Left ventricle myocardium superior (tissue), 1 donor: ENCODE measurements around the gene XK. TPM values are rescaled to one million over a fixed set of nuclear protein-coding genes. Genes with fewer than 3 reads are reported as not detected.
"Not testable (repeated sequence)": the region's sequence is repeated elsewhere in the genome, so short reads cannot be mapped to it uniquely, and the experiment has no call there.

Source experiments
- ATAC-seq: fragments of 200-7000 bp; cut with Tn5 transposase; one replicate; pipeline ENCODE4 v1.9.1; 2020; ENCODE audit warnings: mild to moderate bottlenecking, moderate library complexity
- DNase-seq: peaks from one replicate; pipeline ENCODE4 v3.0.0-alpha.2; 2020
- intact Hi-C: fragments of 100-400 bp; cut with micrococcal nuclease; formaldehyde crosslinking; loops from one replicate; pipeline ENCODE4 v1.11.0; 2022
- long read RNA-seq: library from polyadenylated mRNA; unstranded; transcript quantifications from one replicate; pipeline ENCODE4 v2.0.0, GENCODE V29; 2021
- total RNA-seq: library from RNA; stranded (reverse); fragmentation: NEBNext Ultra II Directional; extraction: Animal tissue kit (Norgen Biotek cat#: 25700); gene quantifications from one replicate; pipeline ENCODE4 v1.2.1, GENCODE V29; 2021
- donor health status: DM: no; HTN: yes; CAD: no; lungs with severe emphysema.

The XK gene
- 8.7 TPM for total RNA-seq
- long read RNA-seq, full-length matches to known transcripts = 4 of 8 reads
- long read RNA-seq, partial matches to known transcripts = 3 of 8 reads
- long read RNA-seq, other reads (novel, unspliced or antisense) = 1 of 8 reads

DNA sequence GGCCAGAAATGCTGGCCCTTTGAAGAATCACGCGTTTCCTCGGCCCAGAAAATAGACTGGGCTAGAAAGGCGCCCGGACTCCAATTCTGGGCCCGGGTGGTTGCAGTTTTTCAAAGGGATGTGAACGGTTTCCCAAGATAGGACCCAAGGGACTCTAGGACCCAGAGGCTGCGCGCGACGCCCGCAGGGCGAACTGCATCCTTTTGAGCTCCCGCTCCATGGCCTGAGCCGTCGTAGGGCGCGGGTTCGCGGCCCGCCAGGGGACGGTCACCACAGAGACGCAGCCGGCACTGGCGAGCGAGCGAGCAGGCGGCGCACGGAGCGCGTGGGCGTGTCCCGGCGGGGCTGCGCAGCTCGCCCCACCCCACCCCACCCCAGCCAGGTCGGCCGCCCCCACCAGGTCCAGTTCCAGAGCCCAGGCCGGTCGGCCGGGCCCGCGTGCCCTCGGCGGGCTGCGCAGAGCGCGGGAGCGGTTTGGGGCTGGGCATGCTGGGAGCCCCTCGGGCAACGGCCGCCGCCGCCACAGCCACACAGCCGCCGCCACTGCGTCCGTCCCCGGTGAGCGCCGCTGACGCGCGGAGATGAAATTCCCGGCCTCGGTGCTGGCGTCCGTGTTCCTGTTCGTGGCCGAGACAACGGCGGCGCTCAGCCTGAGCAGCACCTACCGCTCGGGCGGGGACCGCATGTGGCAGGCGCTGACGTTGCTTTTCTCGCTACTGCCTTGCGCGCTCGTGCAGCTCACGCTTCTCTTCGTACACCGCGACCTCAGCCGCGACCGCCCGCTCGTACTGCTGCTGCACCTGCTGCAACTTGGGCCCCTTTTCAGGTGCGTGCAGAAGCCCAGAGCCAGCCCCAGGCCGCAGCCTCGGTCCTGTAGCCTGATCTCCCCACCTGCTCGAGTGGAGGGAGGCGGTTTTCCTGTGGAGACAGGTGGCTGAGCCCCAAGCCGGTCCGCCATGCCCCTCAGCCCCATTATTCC is at the start of gene XK:
XK (plus strand) TSS at position 411 of the 979 bp plus-strand sequence; CDS start at position 582, 171 bp downstream.
- intact Hi-C loops = no loop called here
- DNase-seq = peak; percentile 68
- peak; percentile 88 for ATAC-seq

DNA sequence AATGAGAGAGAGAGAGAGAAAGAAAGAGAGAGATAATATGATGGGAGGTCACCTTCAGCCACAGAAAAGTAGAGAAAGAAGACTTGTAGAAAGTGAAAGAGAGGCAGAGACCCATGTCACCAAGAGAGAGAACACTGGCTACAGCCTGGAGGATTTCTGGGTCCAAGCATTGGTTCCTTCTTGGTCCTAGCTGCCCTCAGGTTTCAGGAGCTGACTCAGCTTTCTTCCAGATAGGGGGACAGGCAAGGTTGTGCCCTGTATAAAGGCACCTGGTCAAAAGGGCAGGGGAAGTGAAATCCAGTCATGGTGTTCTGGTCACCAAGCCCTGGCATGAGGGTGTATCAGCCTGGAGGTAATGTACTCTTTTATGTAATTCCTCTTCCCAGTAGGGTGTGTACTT is 47.5 kb upstream of the XK start:
- DNase-seq = no peak
- intact Hi-C loops = no loop called here
- no peak for ATAC-seq

DNA sequence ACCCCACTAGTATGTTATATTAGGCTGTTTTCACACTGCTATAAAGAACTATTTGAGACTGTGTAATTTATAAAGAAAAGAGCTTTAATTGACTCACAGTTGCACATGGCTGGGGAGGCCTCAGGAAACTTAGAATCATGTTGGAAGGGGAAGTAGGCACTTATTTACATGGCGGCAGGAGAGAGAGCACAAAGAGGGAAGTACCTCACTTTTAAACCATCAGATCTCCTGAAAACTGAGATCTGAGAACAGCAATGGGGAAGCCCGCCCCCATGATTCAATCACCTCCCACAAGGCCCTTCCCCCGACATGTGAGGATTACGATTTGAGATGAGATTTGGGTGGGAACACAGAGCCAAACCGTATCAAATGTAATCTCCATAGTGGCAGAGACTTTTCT is 45.4 kb upstream of the XK start:
- intact Hi-C loops = no loop called here
- ATAC-seq (no peak), DNase-seq (no peak)

GRCh38 chrX:37641859-37642258 is 43.7 kb upstream of the XK start:
- ATAC-seq = no peak
- intact Hi-C loops = no loop called here
- no peak for DNase-seq

- intact Hi-C loops = no loop called here
- ATAC-seq (no peak), DNase-seq (no peak)
Measured at GRCh38 chrX:37644381-37645305, 40.9 kb upstream of the XK start.

DNA sequence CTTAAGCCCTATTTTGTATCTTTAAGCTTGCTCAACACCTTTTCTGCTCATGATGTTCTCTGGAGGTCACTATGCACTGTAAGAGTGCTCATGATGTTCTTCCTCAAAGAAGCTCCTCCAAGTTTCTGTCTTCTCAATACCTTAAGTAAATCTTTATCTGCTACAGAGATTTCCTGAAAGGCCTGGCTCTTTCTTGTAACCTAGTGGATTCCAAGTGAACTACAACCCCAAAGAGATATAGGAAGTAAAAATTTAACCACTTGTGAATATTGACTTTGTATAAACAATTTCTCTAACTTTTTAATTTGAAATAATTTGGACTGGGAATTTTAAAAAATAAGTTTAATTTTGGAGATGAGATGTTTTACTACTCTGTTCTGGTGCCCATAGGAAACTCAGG is 39.3 kb upstream of the XK start:
- intact Hi-C loops = no loop called here
- DNase-seq (no peak), ATAC-seq (no peak)

DNA sequence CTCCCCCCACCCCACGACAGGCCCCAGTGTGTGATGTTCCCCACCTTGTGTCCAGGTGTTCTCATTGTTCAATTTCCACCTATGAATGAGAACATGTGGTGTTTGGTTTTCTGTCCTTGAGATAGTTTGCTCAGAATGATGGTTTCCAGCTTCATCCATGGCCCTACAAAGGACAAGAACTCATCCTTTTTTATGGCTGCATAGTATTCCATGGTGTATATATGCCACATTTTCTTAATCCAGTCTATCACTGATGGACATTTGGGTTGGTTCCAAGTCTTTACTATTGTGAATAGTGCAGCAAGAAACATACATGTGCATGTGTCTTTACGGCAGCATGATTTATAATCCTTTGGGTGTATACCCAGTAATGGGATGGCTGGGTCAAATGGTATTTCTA is 34.7 kb upstream of the XK start:
- intact Hi-C loops, DNase-seq, ATAC-seq: not testable (repeated sequence)

DNA sequence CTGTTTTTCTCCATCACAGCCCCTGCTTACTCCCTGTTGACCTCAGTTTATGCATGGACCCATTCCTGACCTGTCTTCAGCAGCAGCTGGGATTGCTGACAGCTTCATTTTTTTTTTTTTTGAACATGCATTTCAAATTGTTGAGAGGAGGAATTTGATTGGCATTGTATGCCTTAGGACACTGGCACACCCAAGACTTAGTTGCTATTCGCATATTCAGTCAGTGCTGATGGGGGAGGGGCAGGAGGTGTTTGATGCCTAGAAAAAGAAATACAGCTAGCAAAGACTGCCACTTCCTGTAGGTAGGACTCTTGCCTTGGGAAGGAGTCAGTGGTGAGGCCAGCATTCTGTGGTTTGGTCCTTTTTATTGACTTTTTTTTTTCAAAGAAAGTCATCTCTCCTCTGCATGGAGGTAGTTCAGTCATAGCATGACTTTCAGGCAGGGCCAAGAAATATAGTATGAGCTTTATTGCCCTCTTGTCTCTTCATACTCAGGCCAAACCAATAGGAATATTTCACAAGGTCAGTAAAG is 33.6 kb upstream of the XK start:
- ATAC-seq = no peak
- intact Hi-C loops = no loop called here
- no peak for DNase-seq

GRCh38 chrX:37652589-37653231 is 32.9 kb upstream of the XK start:
- intact Hi-C loops = no loop called here
- no peak for ATAC-seq
- DNase-seq = no peak

GRCh38 chrX:37653397-37654085 is 32.0 kb upstream of the XK start:
- no peak for DNase-seq
- ATAC-seq = no peak
- intact Hi-C loops = no loop called here

- ATAC-seq = no peak
- intact Hi-C loops = no loop called here
- no peak for DNase-seq
Measured at GRCh38 chrX:37658343-37659030, 27.1 kb upstream of the XK start.

DNA sequence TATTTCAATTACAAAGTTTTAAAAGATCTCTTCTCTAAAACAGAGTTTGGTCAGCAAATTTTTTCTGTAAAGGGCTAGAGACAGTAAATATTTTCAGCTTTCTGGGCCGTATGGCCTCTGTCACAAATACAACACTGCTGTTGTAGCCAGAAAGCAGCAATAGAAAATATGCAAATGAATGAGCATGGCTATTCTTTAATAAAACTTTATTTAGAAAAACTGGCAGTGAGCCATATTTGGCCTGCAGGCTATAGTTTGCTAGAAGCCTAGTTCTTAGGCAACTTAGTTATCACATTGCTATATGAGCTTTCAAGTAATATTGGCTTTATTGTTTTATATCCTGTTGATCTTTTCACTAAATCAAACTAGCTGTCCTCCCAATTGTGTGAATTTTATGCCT is 26.5 kb upstream of the XK start:
- no peak for ATAC-seq

GRCh38 chrX:37662181-37662580 is 23.4 kb upstream of the XK start:
- DNase-seq (no peak), ATAC-seq (no peak)
- intact Hi-C loops = no loop called here

More for the DNA sequence above, 26.5 kb upstream of the XK start:
- no peak for DNase-seq
- intact Hi-C loops = no loop called here

DNA sequence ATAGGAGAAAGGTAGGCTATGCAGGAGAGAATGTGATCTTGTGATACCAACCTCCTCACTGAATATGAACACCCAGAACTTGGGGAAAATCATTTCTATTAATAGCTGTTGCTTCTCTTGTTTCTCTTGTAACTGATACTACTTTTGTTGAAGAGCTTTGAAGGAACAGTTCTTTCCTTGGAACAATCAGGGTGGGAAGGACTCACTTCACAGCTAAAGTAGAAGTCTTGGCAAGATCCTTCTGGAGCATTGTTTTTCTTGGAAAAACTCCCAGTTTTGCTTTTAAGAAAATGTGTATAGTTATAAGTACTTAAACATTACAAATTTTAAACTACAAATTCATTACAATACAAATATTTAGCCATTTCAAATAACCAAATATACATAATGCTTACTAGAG is 19.1 kb upstream of the XK start:
- no peak for DNase-seq
- ATAC-seq = no peak
- intact Hi-C loops = no loop called here

DNA sequence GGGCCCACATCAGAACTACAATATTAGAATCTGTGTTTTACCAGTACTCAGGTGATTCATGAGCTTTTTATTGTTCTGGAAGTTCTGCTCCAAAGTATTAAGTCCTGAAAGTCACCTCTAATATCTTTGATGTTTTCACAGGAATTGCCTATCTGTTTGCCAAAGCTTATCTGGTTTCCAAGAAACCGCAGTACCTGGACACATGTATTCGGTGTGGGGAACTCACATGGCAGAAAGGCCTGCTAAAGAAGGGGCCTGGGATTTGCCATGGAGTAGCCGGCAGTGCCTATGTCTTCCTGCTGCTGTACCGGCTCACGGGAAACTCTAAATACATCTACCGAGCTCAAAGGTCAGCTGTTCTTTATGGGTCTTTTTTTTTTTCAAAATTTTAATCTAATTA is 18.4 kb upstream of the XK start:
- no peak for DNase-seq
- intact Hi-C loops = no loop called here
- no peak for ATAC-seq

DNA sequence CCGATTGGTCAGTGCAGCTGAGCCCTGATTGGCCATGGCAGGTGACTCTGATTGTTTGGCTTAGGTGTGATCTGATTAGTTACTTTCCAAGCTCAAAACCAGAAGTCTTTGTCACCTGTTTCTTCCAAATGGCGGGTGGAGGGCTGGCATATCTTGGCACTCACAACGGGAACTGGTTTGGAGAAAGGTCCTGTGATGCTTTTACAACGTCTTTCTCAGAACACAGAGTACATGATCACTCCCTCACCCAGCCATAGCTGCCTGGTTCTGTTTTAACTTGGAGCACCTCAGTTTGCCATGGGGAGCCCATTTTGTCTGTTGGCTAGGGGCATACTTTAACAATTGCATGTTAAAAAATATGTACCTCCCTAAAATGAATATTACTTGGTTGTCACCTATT is 13.0 kb upstream of the XK start:
- intact Hi-C loops = no loop called here
- no peak for ATAC-seq

GRCh38 chrX:37676811-37677210 is 8.8 kb upstream of the XK start:
- intact Hi-C loops = no loop called here

More for the DNA sequence above, 13.0 kb upstream of the XK start:
- DNase-seq = no peak

DNA sequence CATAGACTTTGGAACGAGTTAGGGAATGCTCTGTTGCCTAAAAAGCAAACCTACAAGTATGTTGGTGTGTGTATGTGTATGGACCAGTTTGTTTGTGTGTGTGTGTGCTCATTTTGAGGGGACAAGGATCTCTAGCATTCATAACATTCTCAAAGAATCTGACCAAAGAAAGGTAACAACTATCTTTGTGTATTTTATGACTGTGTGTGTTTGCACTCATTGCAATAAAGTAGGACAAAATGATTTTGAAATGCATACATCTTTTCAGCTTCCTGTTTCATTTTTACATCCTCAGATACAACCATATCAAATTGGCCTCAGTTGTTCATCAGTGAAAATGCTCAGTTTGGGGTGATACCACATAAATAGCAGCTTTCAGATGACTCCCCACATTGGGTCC is 8.3 kb upstream of the XK start:
- ATAC-seq = no peak

More at GRCh38 chrX:37676811-37677210, 8.8 kb upstream of the XK start:
- DNase-seq (no peak), ATAC-seq (no peak)

More for the DNA sequence above, 8.3 kb upstream of the XK start:
- DNase-seq = no peak
- intact Hi-C loops = no loop called here
